ENCODE measurements around the gene INVS.

The INVS gene

GRCh38 chr9:100101608-100102007 lies 2.6 kb downstream of the INVS start:
- TF ChIP-seq CTCF (IDR thresholded peaks at IDR 0.05): no peak

GRCh38 chr9:100104314-100104713 lies 5.3 kb downstream of the INVS start:
- TF ChIP-seq CTCF (IDR thresholded peaks at IDR 0.05): no peak

GRCh38 chr9:100105861-100106260 lies 6.8 kb downstream of the INVS start:
- TF ChIP-seq CTCF (IDR thresholded peaks at IDR 0.05): no peak

GRCh38 chr9:100106616-100107015 lies 7.6 kb downstream of the INVS start:
- no peak for TF ChIP-seq CTCF (IDR thresholded peaks at IDR 0.05)

GRCh38 chr9:100108559-100108958 lies 9.5 kb downstream of the INVS start:
- no peak for TF ChIP-seq CTCF (IDR thresholded peaks at IDR 0.05)

GRCh38 chr9:100111235-100111634 lies 12.2 kb downstream of the INVS start:
- no peak for TF ChIP-seq CTCF (IDR thresholded peaks at IDR 0.05)

- no peak for TF ChIP-seq CTCF (IDR thresholded peaks at IDR 0.05)
Observed at GRCh38 chr9:100112677-100113336, 13.8 kb downstream of the INVS start.

GRCh38 chr9:100117316-100117715 lies 18.3 kb downstream of the INVS start:
- no peak for TF ChIP-seq CTCF (IDR thresholded peaks at IDR 0.05)
